IMR-90 (cell line): ENCODE data around the gene RAD51AP2. TPM values are rescaled to one million over a fixed set of nuclear protein-coding genes. Genes with fewer than 3 reads are reported as not detected.

Experiments
- ATAC-seq: fragments of 200-7000 bp; cut with Tn5 transposase; 2 replicates; pipeline ENCODE4 v1.9.1; 2020; ENCODE audit warnings: low read depth, mild to moderate bottlenecking, moderate library complexity
- BruUV-seq: library from RNA; stranded (reverse); fragments of 400-500 nt; replicated peaks from 2 replicates; lab custom pipeline; 2021; lab: Mats Ljungman, UMichigan
- CTCF ChIA-PET: fragments of 300-600 bp; formaldehyde crosslinking; extraction: SDS; loops from one replicate; lab custom pipeline; 2021; ENCODE audit warnings: antibody characterized with exemption; lab: Yijun Ruan, JAX
- POLR2A ChIA-PET: fragments of 300-600 bp; sonication (Branson Sonifier 250); formaldehyde crosslinking; loops from one replicate; lab custom pipeline; 2022; ENCODE audit warnings: antibody characterized with exemption; ENCODE audit not compliant: unreplicated experiment; lab: Charles Lee
- DNase-seq: peaks from one replicate; pipeline ENCODE4 v3.0.0; 2013
- H2AFZ ChIP-seq: replicated peaks from 2 replicates; pipeline ENCODE3; 2013; ENCODE audit warnings: low read length, mild to moderate bottlenecking; ENCODE audit not compliant: poor library complexity
- H2AK5ac ChIP-seq: 2 replicates; pipeline ENCODE4 v1.6.1; 2013; ENCODE audit warnings: low read depth, low read length, inconsistent platforms
- H2AK9ac ChIP-seq: replicated peaks from 2 replicates; pipeline ENCODE3; 2013; ENCODE audit warnings: mild to moderate bottlenecking, low read depth, low read length, moderate library complexity; ENCODE audit not compliant: poor library complexity
- H2BK120ac ChIP-seq: 2 replicates; pipeline ENCODE4 v1.6.1; 2013; ENCODE audit warnings: low read depth, low read length, inconsistent platforms
- H2BK15ac ChIP-seq: 3 replicates; pipeline ENCODE4 v1.6.1; 2013; ENCODE audit warnings: low read depth, low read length, inconsistent platforms
- H2BK20ac ChIP-seq: 2 replicates; pipeline ENCODE4 v1.6.1; 2013; ENCODE audit warnings: low read depth, mild to moderate bottlenecking, inconsistent platforms, low read length, moderate library complexity
- H2BK5ac ChIP-seq: 2 replicates; pipeline ENCODE4 v1.6.1; 2013; ENCODE audit warnings: mild to moderate bottlenecking, low read depth, low read length, inconsistent platforms; ENCODE audit not compliant: poor library complexity, severe bottlenecking
- H3K14ac ChIP-seq: replicated peaks from 2 replicates; pipeline ENCODE4 v1.6.1; 2013; ENCODE audit warnings: low read depth, low read length, inconsistent platforms
- H3K18ac ChIP-seq: 2 replicates; pipeline ENCODE4 v1.6.1; 2013; ENCODE audit warnings: low read depth, low read length, control low read depth
- H3K23ac ChIP-seq: 2 replicates; pipeline ENCODE4 v1.6.1; 2013; ENCODE audit warnings: low read depth, low read length, inconsistent platforms
- H3K27ac ChIP-seq: 2 replicates; pipeline ENCODE4 v1.5.1; 2013; ENCODE audit warnings: mild to moderate bottlenecking, control low read depth, low read length; ENCODE audit not compliant: insufficient read depth
- H3K27me3 ChIP-seq: 2 replicates; pipeline ENCODE4 v1.6.1; 2013; ENCODE audit warnings: low read length; ENCODE audit not compliant: control insufficient read depth, insufficient read depth
- H3K36me3 ChIP-seq: 2 replicates; pipeline ENCODE4 v1.6.1; 2013; ENCODE audit warnings: low read length, mixed read lengths; ENCODE audit not compliant: control insufficient read depth, insufficient read depth
- H3K4ac ChIP-seq: 2 replicates; pipeline ENCODE4 v1.6.1; 2013; ENCODE audit warnings: low read depth, low read length, inconsistent platforms
- H3K4me1 ChIP-seq: 2 replicates; pipeline ENCODE4 v1.6.1; 2013; ENCODE audit warnings: low read length, mixed read lengths; ENCODE audit not compliant: control insufficient read depth, insufficient read depth
- H3K4me2 ChIP-seq: 2 replicates; pipeline ENCODE4 v1.6.1; 2013; ENCODE audit warnings: low read depth, mild to moderate bottlenecking, control low read depth, low read length, moderate library complexity
- H3K4me3 ChIP-seq: 2 replicates; pipeline ENCODE4 v1.5.1; 2013; ENCODE audit warnings: low read depth, mild to moderate bottlenecking, control low read depth, low read length, moderate library complexity; ENCODE audit not compliant: insufficient read depth
- H3K56ac ChIP-seq: 2 replicates; pipeline ENCODE4 v1.6.1; 2013; ENCODE audit warnings: low read length, inconsistent platforms; ENCODE audit not compliant: insufficient read depth; ENCODE audit errors: extremely low read depth
- H3K79me1 ChIP-seq, 2 experiments: 2 replicates each; pipeline ENCODE4 v1.6.1; 2013; ENCODE audit warnings: low read length in 2 of 2, inconsistent platforms in 1 of 2, low read depth in 1 of 2
- H3K9ac ChIP-seq: 2 replicates; pipeline ENCODE4 v1.6.1; 2013; ENCODE audit warnings: low read depth, low read length, control low read depth
- H3K9me1 ChIP-seq: 2 replicates; pipeline ENCODE4 v1.6.1; 2013; ENCODE audit warnings: low read length, inconsistent platforms; ENCODE audit not compliant: insufficient read depth
- H3K9me3 ChIP-seq: 2 replicates; pipeline ENCODE4 v1.6.1; 2013; ENCODE audit warnings: low read length; ENCODE audit not compliant: control insufficient read depth, insufficient read depth
- H4K20me1 ChIP-seq: 2 replicates; pipeline ENCODE4 v1.6.1; 2013; ENCODE audit warnings: low read length, inconsistent platforms; ENCODE audit not compliant: insufficient read depth
- H4K5ac ChIP-seq: 2 replicates; pipeline ENCODE4 v1.6.1; 2013; ENCODE audit warnings: mild to moderate bottlenecking, low read depth, low read length, control low read depth
- H4K8ac ChIP-seq, 2 experiments: 2 replicates each; pipeline ENCODE4 v1.6.1; 2013; ENCODE audit warnings: low read depth in 2 of 2, low read length in 2 of 2, control low read depth in 1 of 2, inconsistent platforms in 1 of 2
- H4K91ac ChIP-seq: 2 replicates; pipeline ENCODE4 v1.6.1; 2013; ENCODE audit warnings: low read depth, low read length, inconsistent platforms; ENCODE audit not compliant: insufficient read depth
- CEBPB ChIP-seq: IDR thresholded peaks from 2 replicates; pipeline ENCODE4 v1.6.1; 2012; ENCODE audit warnings: low read depth, low read length, improper control_type of control experiment
- CTCF ChIP-seq: conservative IDR thresholded peaks from 2 replicates; pipeline ENCODE4 v1.5.1; 2012; ENCODE audit warnings: mild to moderate bottlenecking, low read depth, low read length, improper control_type of control experiment
- ELK1 ChIP-seq: fragments of 150-350 bp; IDR thresholded peaks from 2 replicates; pipeline ENCODE4 v1.6.1; 2016; ENCODE audit warnings: low read depth, mild to moderate bottlenecking, low read length, moderate library complexity, borderline replicate concordance
- FOS ChIP-seq: fragments of 150-350 bp; IDR thresholded peaks from 2 replicates; pipeline ENCODE4 v1.6.1; 2016; ENCODE audit warnings: low read depth, low read length
- MAZ ChIP-seq: IDR thresholded peaks from 2 replicates; pipeline ENCODE4 v1.6.1; 2012; ENCODE audit warnings: low read depth, mild to moderate bottlenecking, low read length, improper control_type of control experiment, moderate library complexity, borderline replicate concordance
- MXI1 ChIP-seq: IDR thresholded peaks from 2 replicates; pipeline ENCODE4 v1.6.1; 2012; ENCODE audit warnings: low read depth, mild to moderate bottlenecking, low read length, moderate library complexity, borderline replicate concordance
- NFE2L2 ChIP-seq: fragments of 150-350 bp; IDR thresholded peaks from 2 replicates; pipeline ENCODE4 v1.6.1; 2016; ENCODE audit warnings: low read depth, mild to moderate bottlenecking, low read length
- RCOR1 ChIP-seq: IDR thresholded peaks from 2 replicates; pipeline ENCODE4 v1.6.1; 2012; ENCODE audit warnings: mild to moderate bottlenecking, low read length, improper control_type of control experiment; ENCODE audit not compliant: insufficient replicate concordance
- RFX5 ChIP-seq: IDR thresholded peaks from 2 replicates; pipeline ENCODE4 v1.8.0; 2012; ENCODE audit warnings: low read depth, mild to moderate bottlenecking, low read length, moderate library complexity
- SMC3 ChIP-seq: fragments of 150-350 bp; IDR thresholded peaks from 2 replicates; pipeline ENCODE4 v1.6.1; 2016; ENCODE audit warnings: low read depth, mild to moderate bottlenecking, antibody characterized with exemption, low read length, moderate library complexity
- USF2 ChIP-seq: fragments of 150-350 bp; IDR thresholded peaks from 2 replicates; pipeline ENCODE4 v1.6.1; 2017; ENCODE audit warnings: mild to moderate bottlenecking, antibody characterized with exemption, low read length, low read depth
- WGBS, 2 experiments: methylation state at CpG; one replicate each; pipeline versions ENCODE4 v1.1.5 to v1.1.7; 2013; ENCODE audit warnings: missing lambda C conversion rate in 2 of 2; ENCODE audit not compliant: insufficient read length in 1 of 2; ENCODE audit errors: extremely low coverage in 2 of 2; 5-methylcytosine and 5-hydroxymethylcytosine counted together
- dilution Hi-C: fragments of 300-500 bp; cut with HindIII; formaldehyde crosslinking; loops from one replicate; pipeline ENCODE4 v1.14.3; 2018; ENCODE audit warnings: low sequenced_read_pairs; ENCODE audit not compliant: unreplicated experiment
- in situ Hi-C: fragments of 300-500 bp; cut with MboI; formaldehyde crosslinking; loops from 3 replicates; pipeline ENCODE4 v1.14.3; 2019; ENCODE audit warnings: low sequenced_read_pairs, inconsistent platforms, mixed read lengths
- intact Hi-C: fragments of 100-400 bp; cut with micrococcal nuclease; formaldehyde crosslinking; loops from 2 replicates; pipeline ENCODE4 v1.10.0; 2022
- polyA plus RNA-seq, 3 experiments: library from polyadenylated mRNA; depleted of rRNA; stranded (reverse); fragments of >200 nt; gene quantifications; 2 replicates each; pipeline ENCODE4 v1.2.3, GENCODE V29; 2012; ENCODE audit warnings: low replicate concordance in 1 of 3
- total RNA-seq: library from RNA; depleted of rRNA; stranded (reverse); fragments of >200 nt; gene quantifications from 2 replicates; pipeline ENCODE4 v1.2.3, GENCODE V29; 2012

The RAD51AP2 gene
- total and polyA plus RNA-seq, 2 of the 4 experiments (the other 2 are of a cell fraction) = not detected

- no CpG with 5 or more reads among the region's 1 CpG for WGBS, 2 experiments
- intact Hi-C loops = no loop called here
- dilution Hi-C loops = no loop called here
Measured at GRCh38 chr2:17461087-17461475, 57.2 kb downstream of the RAD51AP2 start.

More at GRCh38 chr2:17461087-17461475, 57.2 kb downstream of the RAD51AP2 start:
- Histone ChIP-seq H2AK5ac (no peak overlapping the region), H2BK120ac (no peak overlapping the region), H3K27ac (no peak overlapping the region), H3K4me3 (no peak overlapping the region), H3K4me2 (no peak overlapping the region), H3K36me3 (no peaks in the 10 kb centered on the region), H3K4me1 (no peaks in the 10 kb centered on the region), H3K56ac (no peak overlapping the region), H2AK9ac (no peak overlapping the region), H3K23ac (no peak overlapping the region), H3K18ac (no peak overlapping the region), H3K79me1 (no peaks in the 10 kb centered on the region), H2BK5ac (no peak overlapping the region), H2BK15ac (no peak overlapping the region), H3K9me3 (no peaks in the 10 kb centered on the region), H3K9ac (no peak overlapping the region), H3K14ac (no peak overlapping the region), H4K8ac (no peak overlapping the region), H3K27me3 (no peaks in the 10 kb centered on the region), H4K5ac (no peak overlapping the region), H4K20me1 (no peaks in the 10 kb centered on the region), H4K91ac (no peak overlapping the region), H2BK20ac (no peak overlapping the region), H3K9me1 (no peaks in the 10 kb centered on the region), H2AFZ (no peak overlapping the region), H3K4ac (no peak overlapping the region)
- in situ Hi-C loops = no loop called here
- no peak for ATAC-seq
- no peak for DNase-seq
- no TSS peak for BruUV-seq
- CTCF ChIA-PET = no interaction called here
- TF ChIP-seq ELK1 (no peak), MXI1 (no peak), NFE2L2 (no peak), FOS (no peak), RCOR1 (no peak), CTCF (no peak), CEBPB (no peak), USF2 (no peak), SMC3 (no peak), RFX5 (no peak), MAZ (no peak)
- POLR2A ChIA-PET = no interaction called here
